Measurements from ENCODE around the gene CSMD2. TPM values are rescaled to one million over a fixed set of nuclear protein-coding genes. Genes with fewer than 3 reads are reported as not detected.
"Not testable (repeated sequence)": the region's sequence is repeated elsewhere in the genome, so short reads cannot be mapped to it uniquely, and the experiment has no call there.

The CSMD2 gene
- total RNA-seq, 2 experiments from 2014 or later, result not detected

DNA sequence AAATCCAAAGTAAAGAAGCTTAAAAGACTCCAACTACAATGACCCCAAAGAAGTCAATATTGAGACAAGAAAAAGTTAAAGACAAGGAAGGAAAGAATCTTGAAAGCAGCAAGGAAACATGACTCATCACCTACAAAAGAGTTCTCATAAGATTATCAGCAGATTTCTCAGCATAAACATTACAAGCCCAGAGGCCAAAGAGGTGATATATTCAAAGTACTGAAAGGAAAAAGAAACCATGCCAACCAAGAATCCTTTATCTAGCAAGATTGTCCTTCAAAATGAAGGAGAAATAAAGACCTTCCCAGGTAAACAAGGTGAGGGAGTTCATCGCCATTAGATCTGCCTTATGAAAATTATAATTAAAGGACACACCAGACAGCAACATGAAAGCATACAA lies 49.8 kb downstream of the CSMD2 start:
- Mint-ChIP-seq H3K4me1 (no peaks in the 10 kb centered on the region), H3K4me3 (no peak overlapping the region), H3K9me3 (peaks cover 7% of the 10 kb centered on the region), H3K27me3 (no peaks in the 10 kb centered on the region), H3K27ac (no peak overlapping the region), H3K36me3 (ENCODE audit: low read depth) (no peaks in the 10 kb centered on the region)
- no peak for DNase-seq
- ChIA-PET POLR2A (no interaction called here), CTCF (no interaction called here)

GRCh38 chr1:34113887-34114286 lies 51.1 kb downstream of the CSMD2 start:
- Mint-ChIP-seq H3K4me3 (no peak overlapping the region), H3K4me1 (no peaks in the 10 kb centered on the region), H3K27ac (no peak overlapping the region), H3K9me3 (peaks cover 7% of the 10 kb centered on the region), H3K27me3 (no peaks in the 10 kb centered on the region), H3K36me3 (ENCODE audit: low read depth) (no peaks in the 10 kb centered on the region)
- DNase-seq, result no peak
- ChIA-PET CTCF (no interaction called here), POLR2A (no interaction called here)

DNA sequence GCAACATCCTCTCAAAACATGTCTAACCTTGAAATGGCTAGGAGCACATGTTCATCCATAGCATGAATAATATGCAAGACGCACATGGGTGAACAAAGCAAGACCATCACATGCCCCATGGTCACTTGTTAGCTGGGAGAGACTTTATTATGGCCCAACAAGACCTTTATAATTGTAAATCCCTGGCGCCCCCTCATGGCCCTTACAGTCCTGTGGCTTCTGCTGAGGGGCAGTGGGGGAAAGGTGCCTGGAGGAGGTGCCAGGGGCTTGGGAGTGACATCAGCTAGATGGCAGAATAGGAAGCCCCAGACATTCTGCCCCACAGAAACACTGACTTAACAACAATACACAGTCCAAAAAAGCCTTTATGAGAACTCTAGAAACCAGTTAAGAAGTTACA lies 51.7 kb downstream of the CSMD2 start:
- Mint-ChIP-seq H3K27me3 (no peaks in the 10 kb centered on the region), H3K9me3 (peaks cover 7% of the 10 kb centered on the region), H3K27ac (no peak overlapping the region), H3K36me3 (ENCODE audit: low read depth) (no peaks in the 10 kb centered on the region), H3K4me3 (no peak overlapping the region), H3K4me1 (no peaks in the 10 kb centered on the region)
- POLR2A ChIA-PET, result no interaction called here
- CTCF ChIA-PET, result no interaction called here
- DNase-seq, result no peak

DNA sequence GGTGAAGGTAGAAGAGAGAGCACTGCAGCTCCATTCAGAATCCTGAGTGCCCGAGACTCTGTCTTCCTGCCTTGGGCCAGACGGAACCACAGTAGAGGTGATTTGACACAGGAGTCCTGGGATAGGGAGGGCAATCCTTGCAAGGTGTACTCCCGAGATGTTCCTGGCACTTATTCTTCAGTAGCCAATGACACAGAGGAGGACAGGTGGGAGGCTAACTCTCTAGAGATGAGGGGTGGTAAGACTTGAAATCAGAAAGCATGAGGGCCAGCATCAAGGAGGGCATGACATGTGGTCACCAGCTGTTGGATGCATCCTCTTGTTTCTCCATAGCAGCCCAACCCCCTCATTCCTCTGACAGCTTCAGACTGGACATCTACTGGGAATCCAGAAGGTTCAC lies 56.3 kb downstream of the CSMD2 start:
- no peak overlapping the region for H3K4me3 Mint-ChIP-seq
- POLR2A ChIA-PET, result no interaction called here
- no peaks in the 10 kb centered on the region for H3K36me3 Mint-ChIP-seq (ENCODE audit: low read depth)
- no peak overlapping the region for H3K27ac Mint-ChIP-seq
- no peak for DNase-seq
- no peaks in the 10 kb centered on the region for H3K27me3 Mint-ChIP-seq
- H3K4me1 Mint-ChIP-seq, result no peaks in the 10 kb centered on the region
- CTCF ChIA-PET, result no interaction called here
- no peaks in the 10 kb centered on the region for H3K9me3 Mint-ChIP-seq

DNA sequence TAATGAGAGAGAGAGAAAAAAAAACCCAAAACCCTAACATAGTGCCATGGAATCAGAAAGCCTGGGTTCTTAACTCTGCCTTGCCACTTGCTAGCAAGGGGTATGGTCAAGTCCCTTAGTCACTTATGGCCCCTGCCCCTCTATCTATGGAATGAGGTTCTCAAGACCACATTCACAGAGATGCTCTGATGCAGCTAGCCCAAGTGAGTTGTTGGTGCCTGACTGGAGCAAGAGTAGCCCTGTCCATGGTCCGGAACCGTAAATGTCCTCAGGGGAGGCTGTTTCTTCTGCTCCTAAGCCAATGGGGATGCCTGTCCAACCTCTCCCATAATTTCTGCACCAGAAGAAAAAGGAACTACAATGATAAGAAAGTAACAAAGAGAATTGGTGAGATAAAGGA lies 56.8 kb downstream of the CSMD2 start:
- Mint-ChIP-seq H3K36me3 (ENCODE audit: low read depth) (no peaks in the 10 kb centered on the region), H3K27me3 (no peaks in the 10 kb centered on the region), H3K4me1 (no peaks in the 10 kb centered on the region), H3K27ac (no peak overlapping the region), H3K9me3 (no peaks in the 10 kb centered on the region), H3K4me3 (no peak overlapping the region)
- ChIA-PET POLR2A (no interaction called here), CTCF (no interaction called here)
- DNase-seq, result no peak

DNA sequence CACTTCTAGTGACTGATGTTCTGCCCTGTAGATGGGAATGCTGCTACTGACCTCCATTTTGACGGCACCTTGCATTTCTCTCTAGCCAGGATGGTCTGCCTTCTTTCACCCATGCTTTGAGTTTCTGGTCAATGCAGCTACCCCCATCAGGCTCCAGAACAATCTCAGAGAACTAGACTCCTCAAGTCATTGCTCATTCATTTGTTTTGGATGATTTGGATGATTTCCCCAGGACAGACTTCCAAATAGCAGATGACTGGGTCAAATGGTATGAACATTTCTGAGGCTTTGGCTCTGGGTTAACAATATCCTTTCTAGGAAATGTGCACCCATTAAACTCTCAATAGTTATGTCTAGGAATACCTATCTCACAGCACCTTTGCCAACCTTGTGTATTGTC lies 63.9 kb downstream of the CSMD2 start:
- Mint-ChIP-seq H3K4me3 (no peak overlapping the region), H3K4me1 (no peaks in the 10 kb centered on the region), H3K9me3 (no peaks in the 10 kb centered on the region), H3K27me3 (no peaks in the 10 kb centered on the region), H3K36me3 (ENCODE audit: low read depth) (no peaks in the 10 kb centered on the region), H3K27ac (no peak overlapping the region)
- ChIA-PET POLR2A (no interaction called here), CTCF (no interaction called here)
- DNase-seq, result no peak

DNA sequence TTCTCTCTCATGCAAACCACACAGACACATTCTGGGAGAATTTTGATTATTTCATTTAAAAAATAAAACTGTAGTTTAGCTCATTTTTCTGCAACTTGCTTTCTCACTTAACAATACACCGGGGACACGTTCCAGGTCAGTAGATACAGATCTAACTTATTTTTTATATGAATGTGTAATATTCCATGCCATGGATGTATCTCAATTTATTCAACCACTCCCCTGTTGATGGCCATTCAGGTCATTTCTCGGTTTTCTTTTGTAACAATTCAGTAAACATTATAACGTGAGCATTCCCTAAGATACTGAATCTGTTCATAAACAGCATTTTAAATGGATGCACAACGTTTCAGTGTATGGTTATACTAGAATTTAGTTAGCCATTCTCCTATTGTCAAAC lies 64.7 kb downstream of the CSMD2 start:
- no peak for DNase-seq
- ChIA-PET CTCF (no interaction called here), POLR2A (no interaction called here)
- H3K27ac Mint-ChIP-seq, result no peak overlapping the region
- no peaks in the 10 kb centered on the region for H3K27me3 Mint-ChIP-seq
- no peak overlapping the region for H3K4me3 Mint-ChIP-seq
- no peaks in the 10 kb centered on the region for H3K36me3 Mint-ChIP-seq (ENCODE audit: low read depth)
- H3K9me3 Mint-ChIP-seq, result no peaks in the 10 kb centered on the region
- no peaks in the 10 kb centered on the region for H3K4me1 Mint-ChIP-seq

DNA sequence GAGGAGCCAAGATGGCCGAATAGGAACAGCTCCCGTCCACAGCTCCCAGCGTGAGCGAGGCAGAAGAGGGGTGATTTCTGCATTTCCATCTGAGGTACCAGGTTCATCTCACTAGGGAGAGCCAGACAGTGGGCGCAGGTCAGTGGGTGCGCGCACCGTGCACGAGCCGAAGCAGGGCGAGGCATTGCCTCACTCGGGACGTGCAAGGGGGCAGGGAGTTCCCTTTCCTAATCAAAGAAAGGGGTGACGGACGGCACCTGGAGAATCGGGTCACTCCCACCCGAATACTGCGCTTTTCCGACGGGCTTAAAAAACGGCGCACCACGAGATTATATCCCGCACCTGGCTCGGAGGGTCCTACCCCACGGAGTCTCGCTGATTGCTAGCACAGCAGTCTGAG lies 72.6 kb downstream of the CSMD2 start:
- H3K27ac Mint-ChIP-seq; H3K36me3 Mint-ChIP-seq (ENCODE audit: low read depth); H3K9me3 Mint-ChIP-seq; DNase-seq; H3K4me1 Mint-ChIP-seq; POLR2A ChIA-PET; H3K27me3 Mint-ChIP-seq; H3K4me3 Mint-ChIP-seq; CTCF ChIA-PET: not testable (repeated sequence)

DNA sequence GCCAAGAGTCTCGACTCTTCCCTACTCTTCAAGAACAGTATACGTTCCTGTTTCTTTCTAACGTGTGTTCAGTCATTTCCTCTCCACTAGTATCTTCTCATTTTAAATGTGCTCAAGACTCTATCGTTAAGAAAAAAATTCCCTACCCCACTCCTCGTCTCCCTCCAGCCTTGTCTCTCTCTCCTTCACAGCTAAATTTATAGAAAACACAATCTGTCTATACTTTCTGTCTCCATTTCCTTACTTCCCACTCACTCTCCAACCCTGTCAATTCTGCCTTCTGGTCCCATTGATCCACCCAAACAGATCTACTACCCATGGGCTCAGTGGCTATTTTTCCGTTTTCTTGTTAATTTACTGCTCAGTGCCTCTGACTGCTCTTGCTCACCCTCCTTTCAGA lies 75.3 kb downstream of the CSMD2 start:
- POLR2A ChIA-PET, result no interaction called here
- H3K27me3 Mint-ChIP-seq, result no peaks in the 10 kb centered on the region
- CTCF ChIA-PET, result no interaction called here
- no peaks in the 10 kb centered on the region for H3K9me3 Mint-ChIP-seq
- no peaks in the 10 kb centered on the region for H3K36me3 Mint-ChIP-seq (ENCODE audit: low read depth)
- no peak overlapping the region for H3K4me3 Mint-ChIP-seq
- H3K4me1 Mint-ChIP-seq, result no peaks in the 10 kb centered on the region
- DNase-seq, result no peak
- no peak overlapping the region for H3K27ac Mint-ChIP-seq

- Mint-ChIP-seq H3K27me3 (no peaks in the 10 kb centered on the region), H3K4me1 (no peaks in the 10 kb centered on the region), H3K4me3 (no peak overlapping the region), H3K9me3 (no peaks in the 10 kb centered on the region), H3K36me3 (ENCODE audit: low read depth) (no peaks in the 10 kb centered on the region), H3K27ac (no peak overlapping the region)
- ChIA-PET POLR2A (no interaction called here), CTCF (no interaction called here)
- DNase-seq, result no peak
Observed at GRCh38 chr1:34087986-34088385, 77.0 kb downstream of the CSMD2 start.

GRCh38 chr1:34086561-34086960 lies 78.5 kb downstream of the CSMD2 start:
- H3K4me1 Mint-ChIP-seq, result no peaks in the 10 kb centered on the region
- H3K4me3 Mint-ChIP-seq, result no peak overlapping the region
- no peaks in the 10 kb centered on the region for H3K9me3 Mint-ChIP-seq
- no peak for DNase-seq
- H3K27ac Mint-ChIP-seq, result no peak overlapping the region
- POLR2A ChIA-PET, result no interaction called here
- no peaks in the 10 kb centered on the region for H3K36me3 Mint-ChIP-seq (ENCODE audit: low read depth)
- CTCF ChIA-PET, result no interaction called here
- no peaks in the 10 kb centered on the region for H3K27me3 Mint-ChIP-seq

DNA sequence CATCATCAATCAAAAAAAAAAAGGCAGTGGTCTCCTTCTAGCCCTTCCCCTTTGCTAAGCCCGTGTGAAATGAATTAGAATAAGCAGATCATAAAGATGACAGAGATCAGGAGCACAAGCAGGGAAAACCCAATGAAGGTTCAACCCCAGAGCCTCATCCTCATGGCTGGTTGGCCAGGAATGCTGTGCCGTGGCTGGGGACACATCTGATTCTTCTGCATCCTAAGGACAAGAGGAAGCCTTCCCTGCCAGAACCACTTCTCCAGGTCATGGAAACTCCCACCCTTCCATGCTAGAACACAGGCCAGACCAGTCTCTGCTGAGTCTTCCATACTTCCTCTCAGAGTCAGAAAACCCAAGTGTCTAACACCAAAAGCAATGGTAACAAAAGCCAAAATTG lies 81.1 kb downstream of the CSMD2 start:
- CTCF ChIA-PET, result no interaction called here
- no peak overlapping the region for H3K27ac Mint-ChIP-seq
- POLR2A ChIA-PET, result no interaction called here
- H3K4me1 Mint-ChIP-seq, result no peaks in the 10 kb centered on the region
- H3K27me3 Mint-ChIP-seq, result no peaks in the 10 kb centered on the region
- no peak for DNase-seq
- peaks cover 4% of the 10 kb centered on the region for H3K9me3 Mint-ChIP-seq
- H3K4me3 Mint-ChIP-seq, result no peak overlapping the region
- no peaks in the 10 kb centered on the region for H3K36me3 Mint-ChIP-seq (ENCODE audit: low read depth)

- H3K36me3 Mint-ChIP-seq (ENCODE audit: low read depth); H3K9me3 Mint-ChIP-seq; DNase-seq; CTCF ChIA-PET; POLR2A ChIA-PET; H3K4me1 Mint-ChIP-seq; H3K4me3 Mint-ChIP-seq; H3K27ac Mint-ChIP-seq; H3K27me3 Mint-ChIP-seq: not testable (repeated sequence)
Observed at GRCh38 chr1:34082085-34082670, 82.9 kb downstream of the CSMD2 start.

- ChIA-PET POLR2A (no interaction called here), CTCF (no interaction called here)
- H3K9me3 Mint-ChIP-seq, result peaks cover 4% of the 10 kb centered on the region
- no peak overlapping the region for H3K4me3 Mint-ChIP-seq
- H3K4me1 Mint-ChIP-seq, result no peaks in the 10 kb centered on the region
- no peak overlapping the region for H3K27ac Mint-ChIP-seq
- no peaks in the 10 kb centered on the region for H3K27me3 Mint-ChIP-seq
- no peaks in the 10 kb centered on the region for H3K36me3 Mint-ChIP-seq (ENCODE audit: low read depth)
- no peak for DNase-seq
Observed at GRCh38 chr1:34078383-34078782, 86.6 kb downstream of the CSMD2 start.

- H3K27ac Mint-ChIP-seq, result no peak overlapping the region
- H3K4me3 Mint-ChIP-seq, result no peak overlapping the region
- H3K27me3 Mint-ChIP-seq, result no peaks in the 10 kb centered on the region
- ChIA-PET CTCF (no interaction called here), POLR2A (no interaction called here)
- no peak for DNase-seq
- H3K36me3 Mint-ChIP-seq (ENCODE audit: low read depth), result no peaks in the 10 kb centered on the region
- H3K9me3 Mint-ChIP-seq, result no peaks in the 10 kb centered on the region
- no peaks in the 10 kb centered on the region for H3K4me1 Mint-ChIP-seq
Observed at GRCh38 chr1:34075576-34075975, 89.5 kb downstream of the CSMD2 start.
